ENCODE results near the gene FNTB. TPM values are rescaled to one million over a fixed set of nuclear protein-coding genes. Genes with fewer than 3 reads are reported as not detected.

Gene FNTB
- total and polyA plus RNA-seq, 2 donors (not counting 3 experiments of a cell fraction or from before 2014, with no cell fraction given), result 21.0 to 21.6 TPM

GRCh38 chr14:64971491-64971942 is 15.2 kb upstream of the FNTB start:
- ChIA-PET CTCF (interaction anchor here (1.7 kb wide), 2 partner anchors 9 to 61 kb away, joined by 5 to 7 read pairs; no protein-coding TSS in a partner anchor), POLR2A (no interaction called here)
- H3K27me3 ChIP-seq (ENCODE audit: control insufficient read depth in 2 of 2, insufficient read depth in 2 of 2, low read length in 2 of 2), result no peaks in the 10 kb centered on the region
- no TSS peak for BruUV-seq (replicated peaks)
- no peaks in the 10 kb centered on the region for H3K9me1 ChIP-seq (replicated peaks; ENCODE audit: control insufficient read depth, extremely low read depth, insufficient read depth, low read length)
- dilution Hi-C loops (cut with MboI; ENCODE audit: extremely low pct_ligation_motif_present, low sequenced_read_pairs) (no loop called here), intact Hi-C loops (cut with micrococcal nuclease) (no loop called here)
- peak overlapping the region; percentile 87 for H3K4me2 ChIP-seq (ENCODE audit: insufficient read depth, low read length)
- no peaks in the 10 kb centered on the region for H3K9me3 ChIP-seq (replicated peaks; ENCODE audit: control insufficient read depth, insufficient read depth, low read length)
- TF ChIP-seq EZH2 (IDR thresholded peaks at IDR 0.05; ENCODE audit: borderline replicate concordance, low read depth, low read length, severe bottlenecking) (no peak), FOS (IDR thresholded peaks at IDR 0.05; ENCODE audit: borderline replicate concordance, insufficient read depth, low read length) (no peak), MAX (IDR thresholded peaks at IDR 0.05; ENCODE audit: insufficient read depth, insufficient read length) (no peak), JUN (IDR thresholded peaks at IDR 0.05; ENCODE audit: borderline replicate concordance, insufficient read depth, insufficient read length, low read depth) (no peak), GATA2 (IDR thresholded peaks at IDR 0.05; ENCODE audit: insufficient read depth, insufficient read length, low read depth, low read length) (no peak), POLR2AphosphoS5 (IDR thresholded peaks at IDR 0.05; ENCODE audit: insufficient read depth, low read depth, low read length) (no peak), POLR2A (IDR thresholded peaks at IDR 0.05; ENCODE audit: low read depth, low read length) (no peak), MYC (IDR thresholded peaks at IDR 0.05; ENCODE audit: low read depth, low read length) (no peak)
- TF ChIP-seq, protein P1, sequence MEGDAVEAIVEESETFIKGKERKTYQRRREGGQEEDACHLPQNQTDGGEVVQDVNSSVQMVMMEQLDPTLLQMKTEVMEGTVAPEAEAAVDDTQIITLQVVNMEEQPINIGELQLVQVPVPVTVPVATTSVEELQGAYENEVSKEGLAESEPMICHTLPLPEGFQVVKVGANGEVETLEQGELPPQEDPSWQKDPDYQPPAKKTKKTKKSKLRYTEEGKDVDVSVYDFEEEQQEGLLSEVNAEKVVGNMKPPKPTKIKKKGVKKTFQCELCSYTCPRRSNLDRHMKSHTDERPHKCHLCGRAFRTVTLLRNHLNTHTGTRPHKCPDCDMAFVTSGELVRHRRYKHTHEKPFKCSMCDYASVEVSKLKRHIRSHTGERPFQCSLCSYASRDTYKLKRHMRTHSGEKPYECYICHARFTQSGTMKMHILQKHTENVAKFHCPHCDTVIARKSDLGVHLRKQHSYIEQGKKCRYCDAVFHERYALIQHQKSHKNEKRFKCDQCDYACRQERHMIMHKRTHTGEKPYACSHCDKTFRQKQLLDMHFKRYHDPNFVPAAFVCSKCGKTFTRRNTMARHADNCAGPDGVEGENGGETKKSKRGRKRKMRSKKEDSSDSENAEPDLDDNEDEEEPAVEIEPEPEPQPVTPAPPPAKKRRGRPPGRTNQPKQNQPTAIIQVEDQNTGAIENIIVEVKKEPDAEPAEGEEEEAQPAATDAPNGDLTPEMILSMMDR (IDR thresholded peaks at IDR 0.05; ENCODE audit: extremely low read depth in 1 of 2, insufficient read depth in 1 of 2, low read depth in 1 of 2, low read length in 2 of 2), result no peak
- peak overlapping the region; percentile 50 for H3K9ac ChIP-seq (replicated peaks; ENCODE audit: extremely low read depth, insufficient read depth, low read length)
- H3K4me3 ChIP-seq (replicated peaks in 1 of 3; ENCODE audit: insufficient read depth in 1 of 3, low read depth in 1 of 3, low read length in 3 of 3), result peak overlapping the region; percentile 60 to 88 (median 65)
- no peaks in the 10 kb centered on the region for H3K36me3 ChIP-seq (ENCODE audit: control insufficient read depth in 2 of 2, extremely low read depth in 1 of 2, insufficient read depth in 2 of 2, low read length in 2 of 2)
- H3K4me1 ChIP-seq (ENCODE audit: control insufficient read depth, extremely low read depth, insufficient read depth, low read length), result peaks cover 6% of the 10 kb centered on the region
- H3K27ac ChIP-seq (ENCODE audit: insufficient read depth, low read depth, low read length), result no peak overlapping the region
- H4K20me1 ChIP-seq (replicated peaks; ENCODE audit: control insufficient read depth, extremely low read depth, insufficient read depth, low read length), result no peaks in the 10 kb centered on the region
- H3K79me2 ChIP-seq (ENCODE audit: control insufficient read depth, insufficient read depth, low read length), result no peaks in the 10 kb centered on the region
- H2AFZ ChIP-seq (ENCODE audit: low read depth, low read length), result peak overlapping the region; percentile 96
- DNase-seq (ENCODE audit: low read depth, low spot score), result no peak
- FAIRE-seq, result no peak

Measured in endothelial cell of umbilical vein (primary cell).